Keratinocyte (primary cell): ENCODE data around the gene RRP36. TPM values are rescaled to one million over a fixed set of nuclear protein-coding genes. Genes with fewer than 3 reads are reported as not detected.

Source experiments
- DNase-seq: peaks from one replicate; pipeline ENCODE4 v3.0.0-alpha.2; 2011; ENCODE audit warnings: low read depth, missing footprints, low spot score
- FAIRE-seq: peaks from 2 replicates; lab custom pipeline; 2011; peaks lifted over from hg19 to GRCh38; lab: Jason Lieb, UNC
- H2AFZ ChIP-seq: 2 replicates; pipeline ENCODE4 v1.6.0; 2012; ENCODE audit warnings: low read length, control low read depth, inconsistent platforms; ENCODE audit not compliant: control insufficient read depth
- H3K27ac ChIP-seq: 2 replicates; pipeline ENCODE4 v1.5.1; 2011; ENCODE audit warnings: low read length; ENCODE audit not compliant: control insufficient read depth, insufficient read depth
- H3K27me3 ChIP-seq: 3 replicates; pipeline ENCODE4 v1.6.0; 2011; ENCODE audit warnings: low read length; ENCODE audit not compliant: control insufficient read depth, insufficient read depth; ENCODE audit errors: extremely low read depth
- H3K36me3 ChIP-seq, 2 experiments: 2 replicates in 1 of 2; 3 replicates in 1 of 2; pipeline ENCODE4 v1.5.1; 2011; ENCODE audit warnings: low read length in 2 of 2, mild to moderate bottlenecking in 1 of 2; ENCODE audit not compliant: control insufficient read depth in 2 of 2, insufficient read depth in 2 of 2; ENCODE audit errors: extremely low read depth in 1 of 2
- H3K4me1 ChIP-seq: 3 replicates; pipeline ENCODE4 v1.5.1; 2011; ENCODE audit warnings: low read length; ENCODE audit not compliant: control insufficient read depth, insufficient read depth; ENCODE audit errors: extremely low read depth
- H3K4me2 ChIP-seq: 3 replicates; pipeline ENCODE4 v1.6.0; 2011; ENCODE audit warnings: low read depth, low read length; ENCODE audit not compliant: control insufficient read depth, insufficient read depth; ENCODE audit errors: extremely low read depth
- H3K4me3 ChIP-seq, 3 experiments: fragments of 200-600 bp in 1 of 3; sonication (generic) in 1 of 3; 2 replicates in 2 of 3; 3 replicates in 1 of 3; pipeline ENCODE4 v1.5.1; 2011 to 2016; ENCODE audit warnings: low read length in 3 of 3, mild to moderate bottlenecking in 3 of 3, control low read depth in 2 of 3, inconsistent platforms in 1 of 3, low read depth in 1 of 3, mixed read lengths in 1 of 3, mixed run types in 1 of 3, moderate library complexity in 1 of 3; ENCODE audit not compliant: control insufficient read depth in 2 of 3, insufficient read depth in 2 of 3; ENCODE audit errors: extremely low read depth in 1 of 3
- H3K79me2 ChIP-seq: 2 replicates; pipeline ENCODE4 v1.6.0; 2012; ENCODE audit warnings: low read length; ENCODE audit not compliant: control insufficient read depth, insufficient read depth
- H3K9ac ChIP-seq: 3 replicates; pipeline ENCODE4 v1.6.0; 2011; ENCODE audit warnings: low read length; ENCODE audit not compliant: control insufficient read depth, insufficient read depth; ENCODE audit errors: extremely low read depth
- H3K9me1 ChIP-seq: 3 replicates; pipeline ENCODE4 v1.6.0; 2011; ENCODE audit warnings: low read length; ENCODE audit not compliant: control insufficient read depth, insufficient read depth; ENCODE audit errors: extremely low read depth
- H3K9me3 ChIP-seq: 2 replicates; pipeline ENCODE4 v1.5.1; 2012; ENCODE audit warnings: low read depth, low read length; ENCODE audit not compliant: control insufficient read depth
- H4K20me1 ChIP-seq: 3 replicates; pipeline ENCODE4 v1.6.0; 2011; ENCODE audit warnings: low read length; ENCODE audit not compliant: control insufficient read depth, insufficient read depth; ENCODE audit errors: extremely low read depth
- EZH2 ChIP-seq: IDR thresholded peaks from one replicate; pipeline ENCODE4 v1.6.1; 2012; ENCODE audit warnings: inconsistent platforms, mild to moderate bottlenecking, low read length, moderate library complexity
- dilution Hi-C: fragments of 300-500 bp; cut with MboI; formaldehyde crosslinking; loops from one replicate; pipeline ENCODE4 v1.7.0; 2020; ENCODE audit warnings: low sequenced_read_pairs; ENCODE audit not compliant: extremely low pct_ligation_motif_present
- polyA plus RNA-seq, 5 experiments: library from polyadenylated mRNA; depleted of rRNA in 3 of 5; stranded (reverse) in 3 of 5; stranded (forward) in 1 of 5; unstranded in 1 of 5; fragments of >200 nt; gene quantifications; 1 replicate in 1 of 5; 2 replicates in 3 of 5; 3 replicates in 1 of 5; pipeline versions ENCODE4 v1.2.1 to v1.2.3, GENCODE V29; 2011 to 2012; ENCODE audit warnings: missing spikeins in 2 of 5, low read depth in 1 of 5, low replicate concordance in 1 of 5
- TF ChIP-seq, protein P1 (sequence below), 3 experiments: IDR thresholded peaks in 1 of 3; conservative IDR thresholded peaks in 1 of 3; optimal IDR thresholded peaks in 1 of 3; 2 replicates in 2 of 3; 3 replicates in 1 of 3; pipeline versions ENCODE3 to v1.5.1; 2011; ENCODE audit warnings: low read length in 3 of 3, mild to moderate bottlenecking in 3 of 3, moderate library complexity in 2 of 3, control low read depth in 1 of 3, inconsistent platforms in 1 of 3; ENCODE audit not compliant: insufficient read depth in 2 of 3; ENCODE audit errors: extremely low read depth in 1 of 3

The RRP36 gene
- polyA plus RNA-seq, 1 donor (not counting 4 experiments of a cell fraction or from before 2014, with no cell fraction given): 67.5 TPM

- Histone ChIP-seq H3K27me3 (no peaks in the 10 kb centered on the region), H3K9me3 (no peaks in the 10 kb centered on the region), H4K20me1 (no peaks in the 10 kb centered on the region), H3K36me3 (peaks cover 38 to 40% of the 10 kb centered on the region in 2 experiments), H3K9ac (no peak overlapping the region), H2AFZ (no peak overlapping the region), H3K79me2 (no peaks in the 10 kb centered on the region), H3K9me1 (no peaks in the 10 kb centered on the region), H3K4me1 (no peaks in the 10 kb centered on the region), H3K27ac (no peak overlapping the region), H3K4me2 (no peak overlapping the region), H3K4me3 (no peak overlapping the region)
- FAIRE-seq: no peak
- TF ChIP-seq EZH2: no peak
- TF ChIP-seq, protein P1, sequence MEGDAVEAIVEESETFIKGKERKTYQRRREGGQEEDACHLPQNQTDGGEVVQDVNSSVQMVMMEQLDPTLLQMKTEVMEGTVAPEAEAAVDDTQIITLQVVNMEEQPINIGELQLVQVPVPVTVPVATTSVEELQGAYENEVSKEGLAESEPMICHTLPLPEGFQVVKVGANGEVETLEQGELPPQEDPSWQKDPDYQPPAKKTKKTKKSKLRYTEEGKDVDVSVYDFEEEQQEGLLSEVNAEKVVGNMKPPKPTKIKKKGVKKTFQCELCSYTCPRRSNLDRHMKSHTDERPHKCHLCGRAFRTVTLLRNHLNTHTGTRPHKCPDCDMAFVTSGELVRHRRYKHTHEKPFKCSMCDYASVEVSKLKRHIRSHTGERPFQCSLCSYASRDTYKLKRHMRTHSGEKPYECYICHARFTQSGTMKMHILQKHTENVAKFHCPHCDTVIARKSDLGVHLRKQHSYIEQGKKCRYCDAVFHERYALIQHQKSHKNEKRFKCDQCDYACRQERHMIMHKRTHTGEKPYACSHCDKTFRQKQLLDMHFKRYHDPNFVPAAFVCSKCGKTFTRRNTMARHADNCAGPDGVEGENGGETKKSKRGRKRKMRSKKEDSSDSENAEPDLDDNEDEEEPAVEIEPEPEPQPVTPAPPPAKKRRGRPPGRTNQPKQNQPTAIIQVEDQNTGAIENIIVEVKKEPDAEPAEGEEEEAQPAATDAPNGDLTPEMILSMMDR (optimal IDR thresholded peaks at IDR 0.05 in 1 of 3, IDR thresholded peaks at IDR 0.05 in 1 of 3, conservative IDR thresholded peaks at IDR 0.05 in 1 of 3; ENCODE audit: extremely low read depth in 1 of 3, insufficient read depth in 2 of 3, low read length in 3 of 3): no peak
- DNase-seq: no peak
- dilution Hi-C loops: no loop called here
Observed at GRCh38 chr6:43043310-43043709, 21.9 kb downstream of the RRP36 start.

DNA sequence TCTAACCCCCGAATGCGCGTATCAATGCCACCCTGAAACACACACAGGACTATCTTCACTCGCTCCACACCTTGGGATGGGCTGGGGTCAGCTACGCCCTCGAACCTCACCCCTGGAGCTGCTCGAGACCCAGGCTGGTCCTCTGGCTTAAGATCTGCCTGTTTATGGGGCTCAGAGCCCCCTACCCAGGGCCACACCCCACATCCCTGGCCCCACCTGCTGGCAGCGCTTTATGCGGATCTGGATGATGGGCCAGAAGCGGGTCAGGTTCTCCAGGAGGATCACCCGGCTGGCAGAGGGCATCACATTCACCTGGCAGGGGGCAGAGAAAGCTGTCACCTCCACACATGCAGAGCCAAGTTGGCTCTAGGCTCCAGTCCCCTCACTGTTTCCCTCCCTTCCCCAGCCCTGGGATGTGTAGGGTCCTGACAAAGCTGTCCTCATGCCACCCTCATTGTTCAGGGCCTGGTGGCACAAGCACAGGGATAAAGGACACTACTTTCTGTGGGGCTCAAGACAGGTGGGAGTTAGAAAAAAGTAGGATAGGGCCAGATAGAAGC, 24.0 kb downstream of the RRP36 start:
- no peaks in the 10 kb centered on the region for H4K20me1 ChIP-seq

More for the DNA sequence above, 24.0 kb downstream of the RRP36 start:
- TF ChIP-seq, protein P1 (optimal IDR thresholded peaks at IDR 0.05 in 1 of 3, IDR thresholded peaks at IDR 0.05 in 1 of 3, conservative IDR thresholded peaks at IDR 0.05 in 1 of 3; ENCODE audit: extremely low read depth in 1 of 3, insufficient read depth in 2 of 3, low read length in 3 of 3): no peak
- TF ChIP-seq EZH2: no peak
- Histone ChIP-seq H3K4me2 (no peak overlapping the region), H2AFZ (no peak overlapping the region), H3K9ac (no peak overlapping the region), H3K27me3 (no peaks in the 10 kb centered on the region), H3K36me3 (peaks cover 38 to 40% of the 10 kb centered on the region in 2 experiments), H3K4me1 (no peaks in the 10 kb centered on the region), H3K79me2 (no peaks in the 10 kb centered on the region), H3K27ac (no peak overlapping the region), H3K4me3 (no peak overlapping the region), H3K9me1 (no peaks in the 10 kb centered on the region), H3K9me3 (no peaks in the 10 kb centered on the region)
- FAIRE-seq (no peak), DNase-seq (no peak)
- dilution Hi-C loops: no loop called here
